Esophagus muscularis mucosa (tissue), 4 donors: ENCODE measurements around the gene SPTB. TPM values are rescaled to one million over a fixed set of nuclear protein-coding genes. Genes with fewer than 3 reads are reported as not detected.

Experiments used
- DNase-seq: peaks from one replicate; pipeline ENCODE4 v3.0.0-alpha.2; 2017; ENCODE audit errors: extremely low spot score
- H3K27ac ChIP-seq, 4 donors: fragments of 200-600 bp; sonication (generic); replicated peaks in 1 of 4; 1 replicate in 3 of 4; 2 replicates in 1 of 4; pipeline ENCODE4 v1.5.1; 2016 to 2019; ENCODE audit warnings: mild to moderate bottlenecking in 1 of 4
- H3K27me3 ChIP-seq, 4 donors: fragments of 200-600 bp; sonication (generic); one replicate each; pipeline versions ENCODE4 v1.5.1 to v1.6.0; 2016 to 2019
- H3K36me3 ChIP-seq, 4 donors: fragments of 200-600 bp; sonication (generic); one replicate each; pipeline ENCODE4 v1.5.1; 2016 to 2019
- H3K4me1 ChIP-seq, 4 donors: fragments of 200-600 bp; sonication (generic); one replicate each; pipeline ENCODE4 v1.5.1; 2016 to 2019
- H3K4me3 ChIP-seq, 4 donors: fragments of 200-600 bp; sonication (generic); 1 replicate in 2 of 4; 2 replicates in 2 of 4; pipeline ENCODE4 v1.5.1; 2016 to 2019; ENCODE audit warnings: mild to moderate bottlenecking in 4 of 4, moderate library complexity in 1 of 4
- H3K9me3 ChIP-seq, 4 donors: fragments of 200-600 bp; sonication (generic); 1 replicate in 3 of 4; 2 replicates in 1 of 4; pipeline ENCODE4 v1.5.1; 2016 to 2019
- CTCF ChIP-seq, 3 experiments: fragments of 200-600 bp in 2 of 3; fragments of 450-650 bp in 1 of 3; sonication (generic) in 2 of 3; IDR thresholded peaks; one replicate each; pipeline ENCODE4 v1.5.1; 2017 to 2019; ENCODE audit warnings: antibody characterized with exemption in 3 of 3, mild to moderate bottlenecking in 2 of 3, moderate library complexity in 1 of 3
- EP300 ChIP-seq: sonication (generic); formaldehyde crosslinking; IDR thresholded peaks from one replicate; pipeline ENCODE4 v1.6.1; 2017; ENCODE audit warnings: antibody characterized with exemption
- POLR2A ChIP-seq: fragments of 450-650 bp; IDR thresholded peaks from one replicate; pipeline ENCODE4 v1.6.1; 2017; ENCODE audit warnings: antibody characterized with exemption, moderate library complexity, mild to moderate bottlenecking, low read depth
- POLR2AphosphoS5 ChIP-seq, 2 donors: sonication (generic); formaldehyde crosslinking; IDR thresholded peaks; one replicate each; pipeline ENCODE4 v1.6.1; 2017; ENCODE audit warnings: antibody characterized with exemption in 2 of 2
- WGBS: methylation state at CpG from one replicate; pipeline ENCODE4 v1.1.5; 2018; 5-methylcytosine and 5-hydroxymethylcytosine counted together
- intact Hi-C: fragments of 100-400 bp; cut with DNase I; formaldehyde crosslinking; loops from one replicate; pipeline ENCODE4 v1.15.1; 2023
- total RNA-seq, 4 donors: library from RNA; depleted of rRNA; stranded (reverse); fragments of >200 nt; gene quantifications; one replicate each; pipeline versions ENCODE4 v1.1.0 to v1.2.1, GENCODE V29; 2016

SPTB gene
- total RNA-seq, 4 donors from 2014 or later = 0.83 to 2.5 (median 1.8) TPM

- H3K9me3 ChIP-seq = no peaks in the 10 kb centered on the region
- H3K4me3 ChIP-seq = no peak overlapping the region
- intact Hi-C loops = no loop called here
- WGBS = 56% methylated on average over 8 of the region's 8 CpGs
- no peaks in the 10 kb centered on the region for H3K27me3 ChIP-seq
- peaks cover 0 to 5% (median 0%) of the 10 kb centered on the region in 4 donors for H3K36me3 ChIP-seq
- DNase-seq = no peak
- no peak overlapping the region for H3K27ac ChIP-seq
- TF ChIP-seq POLR2A (no peak), EP300 (no peak), POLR2AphosphoS5 (IDR thresholded peaks at IDR 0.05) (no peak), CTCF (IDR thresholded peaks at IDR 0.05) (no peak)
- H3K4me1 ChIP-seq = peaks cover 2 to 4% (median 4%) of the 10 kb centered on the region in 4 donors
Measured at GRCh38 chr14:64812412-64812811, 67.3 kb downstream of the SPTB start.

- no peak for TF ChIP-seq CTCF (IDR thresholded peaks at IDR 0.05)
- no peak for TF ChIP-seq POLR2A
- no peak for TF ChIP-seq EP300
- no peak for TF ChIP-seq POLR2AphosphoS5 (IDR thresholded peaks at IDR 0.05)
- no peaks in the 10 kb centered on the region for H3K9me3 ChIP-seq
- H3K27ac ChIP-seq = no peak overlapping the region
- WGBS = 53% methylated on average over 1 of the region's 1 CpG
- H3K4me3 ChIP-seq = no peak overlapping the region
- intact Hi-C loops = no loop called here
- no peak for DNase-seq
- H3K4me1 ChIP-seq = peaks cover 10 to 12% (median 10%) of the 10 kb centered on the region in 4 donors
- peaks cover 0 to 5% (median 0%) of the 10 kb centered on the region in 4 donors for H3K36me3 ChIP-seq
- no peaks in the 10 kb centered on the region for H3K27me3 ChIP-seq
Measured at GRCh38 chr14:64811676-64812075, 68.0 kb downstream of the SPTB start.

- Histone ChIP-seq H3K9me3 (no peaks in the 10 kb centered on the region), H3K27me3 (no peaks in the 10 kb centered on the region), H3K36me3 (peaks cover 0 to 11% (median 0%) of the 10 kb centered on the region in 4 donors), H3K4me3 (no peak overlapping the region), H3K27ac (no peak overlapping the region), H3K4me1 (peaks cover 17 to 24% (median 20%) of the 10 kb centered on the region in 4 donors)
- no peak for DNase-seq
- 93% methylated on average over 4 of the region's 4 CpGs for WGBS
- TF ChIP-seq EP300 (no peak), POLR2AphosphoS5 (IDR thresholded peaks at IDR 0.05) (no peak), POLR2A (no peak), CTCF (IDR thresholded peaks at IDR 0.05) (no peak)
- intact Hi-C loops = no loop called here
Measured at GRCh38 chr14:64808449-64808848, 71.3 kb downstream of the SPTB start.

GRCh38 chr14:64807551-64807950 lies 72.2 kb downstream of the SPTB start:
- 74% methylated on average over 4 of the region's 5 CpGs for WGBS
- DNase-seq = no peak
- Histone ChIP-seq H3K36me3 (peaks cover 0 to 14% (median 0%) of the 10 kb centered on the region in 4 donors), H3K27ac (peak overlapping the region; percentile 69 to 80 (median 74)), H3K4me1 (peaks cover 17 to 24% (median 20%) of the 10 kb centered on the region in 4 donors), H3K27me3 (no peaks in the 10 kb centered on the region), H3K9me3 (no peaks in the 10 kb centered on the region), H3K4me3 (no peak overlapping the region)
- intact Hi-C loops = no loop called here
- no peak for TF ChIP-seq POLR2AphosphoS5 (IDR thresholded peaks at IDR 0.05)
- no peak for TF ChIP-seq EP300
- TF ChIP-seq CTCF (IDR thresholded peaks at IDR 0.05) = no peak
- no peak for TF ChIP-seq POLR2A
